ENCODE data around the gene LCLAT1.

Gene LCLAT1

DNA sequence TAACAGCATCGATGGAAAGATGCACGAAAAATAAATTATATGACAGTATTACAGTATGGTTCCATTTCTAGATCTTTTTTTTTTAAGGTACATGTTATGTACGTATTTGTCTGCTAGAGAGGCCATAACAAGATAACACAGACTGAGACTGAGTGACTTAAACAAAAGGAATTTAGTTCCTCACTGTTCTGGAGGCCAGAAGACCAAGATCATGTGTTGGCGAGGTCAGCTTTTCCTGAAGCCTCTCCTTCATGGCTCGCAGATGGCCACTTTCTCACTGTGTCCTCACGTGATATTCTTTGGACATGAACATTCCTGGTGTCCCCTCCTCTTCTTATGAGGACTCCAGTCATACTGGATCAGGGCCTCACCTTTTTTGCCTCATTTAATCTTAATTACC is 182.8 kb downstream of the LCLAT1 start:
- Histone ChIP-seq H3K4me3 (ENCODE audit: low read depth, low read length, poor library complexity, severe bottlenecking) (no peak overlapping the region), H3K9me3 (ENCODE audit: low read length) (no peaks in the 10 kb centered on the region), H4K20me1 (ENCODE audit: insufficient read depth, low read length) (no peaks in the 10 kb centered on the region), H3K79me2 (ENCODE audit: insufficient read depth, low read length) (no peaks in the 10 kb centered on the region), H3F3A (ENCODE audit: insufficient read depth, low read length) (no peaks in the 10 kb centered on the region), H3K27ac (ENCODE audit: low read depth, low read length, poor library complexity, severe bottlenecking) (no peak overlapping the region), H3K4me2 (ENCODE audit: low read length) (no peak overlapping the region), H3K27me3 (ENCODE audit: insufficient read depth, low read length) (no peaks in the 10 kb centered on the region), H2AFZ (ENCODE audit: low read length) (no peak overlapping the region), H3K9me2 (ENCODE audit: low read depth, low read length) (no peaks in the 10 kb centered on the region), H3K4me1 (ENCODE audit: insufficient read depth, low read length, severe bottlenecking) (no peaks in the 10 kb centered on the region), H3K9ac (ENCODE audit: low read length) (no peak overlapping the region), H3K36me3 (ENCODE audit: insufficient read depth, low read length) (no peaks in the 10 kb centered on the region)
- TF ChIP-seq EZH2 (IDR thresholded peaks at IDR 0.05; ENCODE audit: borderline replicate concordance, low read length) = no peak
- TF ChIP-seq, protein P1, sequence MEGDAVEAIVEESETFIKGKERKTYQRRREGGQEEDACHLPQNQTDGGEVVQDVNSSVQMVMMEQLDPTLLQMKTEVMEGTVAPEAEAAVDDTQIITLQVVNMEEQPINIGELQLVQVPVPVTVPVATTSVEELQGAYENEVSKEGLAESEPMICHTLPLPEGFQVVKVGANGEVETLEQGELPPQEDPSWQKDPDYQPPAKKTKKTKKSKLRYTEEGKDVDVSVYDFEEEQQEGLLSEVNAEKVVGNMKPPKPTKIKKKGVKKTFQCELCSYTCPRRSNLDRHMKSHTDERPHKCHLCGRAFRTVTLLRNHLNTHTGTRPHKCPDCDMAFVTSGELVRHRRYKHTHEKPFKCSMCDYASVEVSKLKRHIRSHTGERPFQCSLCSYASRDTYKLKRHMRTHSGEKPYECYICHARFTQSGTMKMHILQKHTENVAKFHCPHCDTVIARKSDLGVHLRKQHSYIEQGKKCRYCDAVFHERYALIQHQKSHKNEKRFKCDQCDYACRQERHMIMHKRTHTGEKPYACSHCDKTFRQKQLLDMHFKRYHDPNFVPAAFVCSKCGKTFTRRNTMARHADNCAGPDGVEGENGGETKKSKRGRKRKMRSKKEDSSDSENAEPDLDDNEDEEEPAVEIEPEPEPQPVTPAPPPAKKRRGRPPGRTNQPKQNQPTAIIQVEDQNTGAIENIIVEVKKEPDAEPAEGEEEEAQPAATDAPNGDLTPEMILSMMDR (IDR thresholded peaks at IDR 0.05; ENCODE audit: low read length) = no peak

DNA sequence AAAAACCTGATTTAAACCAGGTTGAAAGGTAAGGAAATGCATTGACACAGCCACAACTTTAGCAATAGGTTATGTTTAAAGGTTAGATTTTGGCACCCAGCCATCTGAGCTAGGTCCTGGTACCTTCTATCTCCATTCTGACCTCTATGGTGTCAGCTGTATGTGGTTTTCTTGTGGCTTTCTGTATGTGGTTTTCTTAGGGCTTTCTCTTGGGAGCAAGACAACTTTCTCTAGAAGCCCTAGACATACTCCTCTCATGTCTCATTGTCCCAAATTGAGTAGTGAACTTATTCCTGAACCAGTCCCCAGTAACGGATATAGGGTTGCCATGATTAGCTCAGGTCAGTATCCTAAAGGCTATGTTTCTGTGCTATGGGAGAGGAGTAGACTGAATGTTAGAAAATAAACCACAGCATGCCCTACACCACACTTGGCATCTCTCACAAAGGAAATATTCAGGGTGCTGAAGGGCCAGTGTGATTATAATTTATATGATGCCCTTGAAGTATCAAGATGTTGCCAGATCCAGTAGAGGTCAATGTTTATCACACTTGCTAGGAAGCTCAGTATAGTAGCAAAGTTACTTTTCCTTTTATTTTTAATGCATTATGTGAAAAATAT is 184.1 kb downstream of the LCLAT1 start:
- Histone ChIP-seq H3K9me3 (ENCODE audit: low read length) (no peaks in the 10 kb centered on the region), H3K4me3 (ENCODE audit: low read depth, low read length, poor library complexity, severe bottlenecking) (no peak overlapping the region), H3K27me3 (ENCODE audit: insufficient read depth, low read length) (no peaks in the 10 kb centered on the region), H3K79me2 (ENCODE audit: insufficient read depth, low read length) (no peaks in the 10 kb centered on the region), H3K4me1 (ENCODE audit: insufficient read depth, low read length, severe bottlenecking) (no peaks in the 10 kb centered on the region), H3K27ac (ENCODE audit: low read depth, low read length, poor library complexity, severe bottlenecking) (no peak overlapping the region), H3K9ac (ENCODE audit: low read length) (no peak overlapping the region), H3F3A (ENCODE audit: insufficient read depth, low read length) (no peaks in the 10 kb centered on the region), H4K20me1 (ENCODE audit: insufficient read depth, low read length) (no peaks in the 10 kb centered on the region), H2AFZ (ENCODE audit: low read length) (no peak overlapping the region), H3K36me3 (ENCODE audit: insufficient read depth, low read length) (no peaks in the 10 kb centered on the region), H3K4me2 (ENCODE audit: low read length) (no peak overlapping the region), H3K9me2 (ENCODE audit: low read depth, low read length) (no peaks in the 10 kb centered on the region)
- TF ChIP-seq, protein P1 (IDR thresholded peaks at IDR 0.05; ENCODE audit: low read length) = no peak
- TF ChIP-seq EZH2 (IDR thresholded peaks at IDR 0.05; ENCODE audit: borderline replicate concordance, low read length) = no peak

DNA sequence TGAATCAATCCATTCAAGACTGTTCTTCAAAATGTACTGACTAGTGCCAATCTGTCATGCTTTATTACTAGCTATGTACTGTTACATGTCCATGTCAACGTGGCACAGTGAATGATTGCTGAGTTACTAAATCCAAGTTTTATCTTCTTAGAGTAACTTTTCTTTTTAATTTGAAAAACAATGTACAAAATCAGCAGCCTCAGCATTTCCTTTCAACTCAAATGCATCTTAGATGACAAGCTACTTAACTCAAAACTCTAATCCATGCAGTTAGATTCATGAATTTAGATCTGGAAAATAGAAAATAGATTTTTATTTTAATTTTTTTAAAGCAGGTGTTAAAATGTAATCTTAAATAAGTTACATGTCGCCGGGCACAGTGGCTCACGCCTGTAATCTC is 186.0 kb downstream of the LCLAT1 start:
- H3K9me2 ChIP-seq (ENCODE audit: low read depth, low read length) = no peaks in the 10 kb centered on the region
- no peaks in the 10 kb centered on the region for H3K27me3 ChIP-seq (ENCODE audit: insufficient read depth, low read length)
- no peaks in the 10 kb centered on the region for H4K20me1 ChIP-seq (ENCODE audit: insufficient read depth, low read length)
- H3K36me3 ChIP-seq (ENCODE audit: insufficient read depth, low read length) = no peaks in the 10 kb centered on the region
- H3K9me3 ChIP-seq (ENCODE audit: low read length) = no peaks in the 10 kb centered on the region
- no peaks in the 10 kb centered on the region for H3F3A ChIP-seq (ENCODE audit: insufficient read depth, low read length)
- TF ChIP-seq, protein P1 (IDR thresholded peaks at IDR 0.05; ENCODE audit: low read length) = no peak
- no peak for TF ChIP-seq EZH2 (IDR thresholded peaks at IDR 0.05; ENCODE audit: borderline replicate concordance, low read length)
- H3K4me2 ChIP-seq (ENCODE audit: low read length) = no peak overlapping the region
- no peak overlapping the region for H2AFZ ChIP-seq (ENCODE audit: low read length)
- no peaks in the 10 kb centered on the region for H3K4me1 ChIP-seq (ENCODE audit: insufficient read depth, low read length, severe bottlenecking)
- H3K27ac ChIP-seq (ENCODE audit: low read depth, low read length, poor library complexity, severe bottlenecking) = no peak overlapping the region
- no peak overlapping the region for H3K9ac ChIP-seq (ENCODE audit: low read length)
- no peak overlapping the region for H3K4me3 ChIP-seq (ENCODE audit: low read depth, low read length, poor library complexity, severe bottlenecking)
- H3K79me2 ChIP-seq (ENCODE audit: insufficient read depth, low read length) = no peaks in the 10 kb centered on the region

Measured in OCI-LY1 (cell line).